ENCODE data around the gene APC2.
A peak's percentile ranks its signal among the peaks of the same experiment; 100 is the strongest.
"Not testable (repeated sequence)": the region's sequence is repeated elsewhere in the genome, so short reads cannot be mapped to it uniquely, and the experiment has no call there.

The APC2 gene

DNA sequence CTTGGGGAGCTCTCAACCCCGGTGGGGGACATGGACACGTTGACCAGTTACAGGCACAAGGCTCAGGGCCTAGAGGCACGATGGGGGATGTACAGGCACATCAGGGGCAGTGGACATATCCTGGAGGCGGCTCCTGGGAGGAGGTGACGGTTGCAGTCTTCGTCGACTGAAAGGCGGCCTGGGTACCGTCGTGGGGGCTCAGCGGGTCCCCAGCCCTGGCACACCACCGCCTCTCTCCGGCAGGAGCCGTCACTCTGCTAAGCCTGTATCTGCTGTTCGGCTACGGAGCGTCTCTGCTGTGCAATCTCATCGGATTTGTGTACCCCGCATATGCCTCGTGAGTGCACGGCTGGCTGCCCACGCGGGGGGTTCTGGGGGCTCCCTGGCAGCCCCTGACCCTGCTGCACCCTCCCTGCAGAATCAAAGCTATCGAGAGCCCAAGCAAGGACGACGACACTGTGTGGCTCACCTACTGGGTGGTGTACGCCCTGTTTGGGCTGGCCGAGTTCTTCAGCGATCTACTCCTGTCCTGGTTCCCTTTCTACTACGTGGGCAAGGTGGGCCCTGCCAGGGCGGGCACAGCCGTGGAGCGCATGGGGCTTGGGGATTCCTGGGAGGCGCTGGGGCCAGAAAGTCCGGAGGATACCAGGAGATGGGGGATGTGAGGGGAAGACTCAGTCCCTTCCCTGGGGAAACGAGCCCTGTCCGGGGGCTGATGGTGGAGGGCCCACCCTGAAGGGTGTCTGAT, 45.3 kb downstream of the APC2 start:
- Mint-ChIP-seq H3K27ac (no peak overlapping the region), H3K36me3 (peaks cover 14% of the 10 kb centered on the region), H3K4me3 (no peak overlapping the region), H3K9me3 (no peaks in the 10 kb centered on the region), H3K4me1 (peaks cover 13% of the 10 kb centered on the region)
- ATAC-seq (no peak), DNase-seq (ENCODE audit: low spot score in 2 of 2) (no peak)

DNA sequence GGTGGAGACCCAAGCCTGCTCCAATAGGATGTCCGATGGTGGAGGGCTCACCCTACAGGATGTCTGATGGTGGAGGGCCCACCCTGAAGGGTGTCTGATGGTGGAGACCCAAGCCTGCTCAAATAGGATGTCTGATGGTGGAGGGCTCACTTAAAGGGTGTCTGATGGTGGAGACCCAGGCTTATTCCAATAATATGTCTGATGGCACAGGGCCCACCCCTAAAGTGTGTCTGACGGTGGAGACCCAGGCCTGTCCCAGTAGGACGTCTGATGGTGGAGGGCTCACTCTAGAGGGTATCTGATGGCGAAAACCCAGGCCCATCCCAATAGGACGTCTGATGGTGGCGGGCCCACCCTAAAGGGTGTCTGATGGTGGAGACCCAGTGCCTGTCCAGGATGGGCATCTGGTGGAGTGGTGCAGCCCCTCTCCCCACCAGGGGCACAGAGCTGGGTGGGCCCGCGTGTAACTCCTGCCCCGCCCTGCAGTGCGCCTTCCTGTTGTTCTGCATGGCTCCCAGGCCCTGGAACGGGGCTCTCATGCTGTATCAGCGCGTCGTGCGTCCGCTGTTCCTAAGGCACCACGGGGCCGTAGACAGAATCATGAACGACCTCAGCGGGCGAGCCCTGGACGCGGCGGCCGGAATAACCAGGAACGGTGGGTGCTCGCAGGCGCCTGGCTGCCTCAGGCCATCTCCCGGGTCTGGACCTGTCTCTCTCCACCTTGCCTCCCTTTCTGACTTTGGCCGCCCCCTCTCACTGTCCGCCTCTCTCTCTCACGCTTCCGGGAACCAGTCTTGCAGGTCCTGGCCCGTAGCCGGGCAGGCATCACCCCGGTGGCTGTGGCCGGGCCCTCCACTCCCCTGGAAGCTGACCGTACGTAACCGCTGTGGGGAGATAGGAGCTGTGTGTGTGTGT, 46.1 kb downstream of the APC2 start:
- Mint-ChIP-seq H3K4me3 (no peak overlapping the region), H3K4me1 (peaks cover 7% of the 10 kb centered on the region), H3K9me3 (no peaks in the 10 kb centered on the region), H3K27ac (no peak overlapping the region), H3K36me3 (peaks cover 7% of the 10 kb centered on the region)
- ATAC-seq (no peak), DNase-seq (ENCODE audit: low spot score in 2 of 2) (no peak)

- Mint-ChIP-seq H3K27ac (no peak overlapping the region), H3K4me3 (no peak overlapping the region), H3K36me3 (peaks cover 3% of the 10 kb centered on the region), H3K9me3 (no peaks in the 10 kb centered on the region), H3K4me1 (peaks cover 2% of the 10 kb centered on the region)
- no peak for ATAC-seq
- DNase-seq (ENCODE audit: low spot score in 2 of 2) = no peak
Observed at GRCh38 chr19:1496714-1497577, 47.0 kb downstream of the APC2 start.

- H3K36me3 Mint-ChIP-seq = no peaks in the 10 kb centered on the region
Observed at GRCh38 chr19:1497578-1498235, 47.8 kb downstream of the APC2 start.

DNA sequence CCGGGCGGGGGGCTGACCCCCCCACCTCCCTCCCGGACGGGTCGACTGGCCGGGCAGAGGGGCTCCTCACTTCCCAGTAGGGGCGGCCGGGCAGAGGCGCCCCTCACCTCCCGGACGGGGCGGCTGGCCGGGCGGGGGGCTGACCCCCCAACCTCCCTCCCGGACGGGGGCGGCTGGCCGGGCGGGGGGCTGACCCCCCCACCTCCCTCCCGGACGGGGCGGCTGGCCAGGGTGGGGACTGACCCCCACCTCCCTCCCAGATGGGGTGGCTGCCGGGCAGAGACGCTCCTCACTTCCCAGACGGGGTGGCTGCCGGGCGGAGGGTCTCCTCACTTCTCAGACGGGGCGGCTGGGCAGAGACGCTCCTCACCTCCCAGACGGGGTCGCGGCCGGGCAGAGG, 49.3 kb downstream of the APC2 start:
- H3K27ac Mint-ChIP-seq; ATAC-seq; DNase-seq (ENCODE audit: low spot score in 2 of 2); H3K4me3 Mint-ChIP-seq; H3K36me3 Mint-ChIP-seq; H3K9me3 Mint-ChIP-seq; H3K4me1 Mint-ChIP-seq: not testable (repeated sequence)

More at GRCh38 chr19:1497578-1498235, 47.8 kb downstream of the APC2 start:
- H3K27ac Mint-ChIP-seq = no peak overlapping the region
- DNase-seq (ENCODE audit: low spot score in 2 of 2) (no peak), ATAC-seq (no peak)
- H3K9me3 Mint-ChIP-seq = no peaks in the 10 kb centered on the region
- H3K4me3 Mint-ChIP-seq = no peak overlapping the region
- H3K4me1 Mint-ChIP-seq = no peaks in the 10 kb centered on the region

- H3K36me3 Mint-ChIP-seq = no peaks in the 10 kb centered on the region
- no peaks in the 10 kb centered on the region for H3K9me3 Mint-ChIP-seq
- H3K4me3 Mint-ChIP-seq = no peak overlapping the region
- H3K27ac Mint-ChIP-seq = no peak overlapping the region
- H3K4me1 Mint-ChIP-seq = peaks cover 3% of the 10 kb centered on the region
- ATAC-seq (no peak), DNase-seq (ENCODE audit: low spot score in 2 of 2) (no peak)
Observed at GRCh38 chr19:1501200-1501595, 51.3 kb downstream of the APC2 start.

- no peak overlapping the region for H3K4me3 Mint-ChIP-seq
Observed at GRCh38 chr19:1502433-1503088, 52.6 kb downstream of the APC2 start.

DNA sequence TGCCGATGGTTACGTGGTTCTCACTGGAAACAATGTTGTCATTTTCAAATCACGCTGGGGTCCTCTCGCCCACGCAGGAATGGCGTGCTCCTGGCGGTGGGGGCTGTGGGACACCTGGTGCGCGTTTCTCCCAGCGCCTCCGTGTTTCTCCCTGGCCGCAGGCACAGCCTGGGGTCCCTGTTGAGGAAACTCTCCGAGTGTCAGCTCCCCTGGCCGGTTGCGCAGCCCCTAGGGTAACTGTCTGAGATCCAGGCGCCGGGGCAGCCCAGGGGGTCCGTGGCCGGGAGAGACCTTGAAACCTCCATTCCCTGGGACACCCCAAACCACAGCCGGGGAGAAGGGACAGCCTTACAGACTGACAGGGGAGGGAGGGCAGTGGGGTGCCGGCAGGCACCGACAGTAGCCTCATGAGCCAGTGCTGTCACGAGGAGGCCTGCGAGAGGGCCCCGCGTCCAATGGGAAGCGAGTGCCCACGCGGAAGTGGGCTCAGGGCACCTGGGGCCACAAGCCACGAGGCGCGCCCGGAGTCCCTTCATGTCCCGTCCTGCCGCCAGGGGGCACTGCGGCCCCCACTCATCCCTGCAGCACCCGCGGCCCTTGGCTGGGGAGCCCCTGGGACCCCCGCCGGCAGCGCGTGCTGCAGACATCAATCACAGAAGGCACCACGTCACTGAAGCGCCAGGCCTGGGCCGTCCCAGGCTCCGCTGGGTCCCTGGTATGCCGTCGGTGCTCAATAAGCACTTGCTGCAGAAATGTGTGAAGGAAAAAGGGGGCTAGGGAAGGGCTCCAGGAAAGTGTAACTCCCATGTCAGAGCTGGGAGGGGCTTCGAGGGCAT, 53.4 kb downstream of the APC2 start:
- H3K27ac Mint-ChIP-seq = no peak overlapping the region
- peaks cover 6% of the 10 kb centered on the region for H3K36me3 Mint-ChIP-seq
- peaks cover 15% of the 10 kb centered on the region for H3K4me1 Mint-ChIP-seq
- no peaks in the 10 kb centered on the region for H3K9me3 Mint-ChIP-seq
- no peak overlapping the region for H3K4me3 Mint-ChIP-seq
- ATAC-seq (peak; percentile 65), DNase-seq (ENCODE audit: low spot score in 2 of 2) (peak; percentile 63 to 86)

More at GRCh38 chr19:1502433-1503088, 52.6 kb downstream of the APC2 start:
- no peak overlapping the region for H3K27ac Mint-ChIP-seq
- no peaks in the 10 kb centered on the region for H3K9me3 Mint-ChIP-seq
- H3K4me1 Mint-ChIP-seq = peaks cover 9% of the 10 kb centered on the region
- H3K36me3 Mint-ChIP-seq = peaks cover 2% of the 10 kb centered on the region
- no peak for DNase-seq (ENCODE audit: low spot score in 2 of 2)
- no peak for ATAC-seq

DNA sequence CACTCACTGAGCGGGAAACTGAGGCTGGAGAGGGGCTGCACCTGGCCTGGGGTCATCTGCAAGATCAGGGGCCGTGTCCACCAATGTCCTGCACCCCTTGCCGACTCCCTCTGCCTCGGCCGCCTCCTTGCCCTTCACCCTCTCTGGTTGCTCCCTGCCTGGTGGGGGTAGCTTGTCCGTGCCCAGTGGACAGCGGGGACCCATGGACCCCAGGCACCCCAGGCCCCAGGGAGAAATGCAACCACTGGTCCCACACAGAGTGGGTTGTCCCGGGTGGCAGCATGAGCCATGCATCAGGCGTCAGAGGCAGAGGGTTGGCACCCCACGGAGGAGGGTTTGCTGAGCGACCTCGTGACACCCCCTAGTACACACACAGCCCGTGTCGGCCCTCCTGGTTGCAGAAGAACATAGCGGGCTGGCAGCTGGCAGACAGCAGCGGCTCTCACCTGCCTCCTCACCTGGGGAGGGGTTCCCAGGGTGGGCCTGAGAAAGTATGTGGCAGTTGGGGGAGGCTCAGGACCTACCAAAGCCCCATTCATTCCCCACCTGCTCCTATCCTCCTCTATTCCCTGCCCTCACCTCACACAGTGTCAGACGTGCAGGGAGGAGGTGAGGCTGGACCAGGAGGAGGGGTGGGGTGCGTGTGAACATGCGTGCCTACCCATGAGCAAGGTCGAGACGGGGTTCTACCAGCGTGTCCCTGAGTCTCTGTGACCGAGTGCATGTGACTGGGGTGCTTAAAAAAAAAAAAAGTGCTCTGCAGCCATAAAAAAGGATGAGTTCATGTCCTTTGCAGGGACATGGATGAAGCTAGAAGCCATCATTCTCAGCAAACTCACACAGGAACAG, 54.2 kb downstream of the APC2 start:
- Mint-ChIP-seq H3K4me3 (no peak overlapping the region), H3K27ac (no peak overlapping the region), H3K4me1 (peaks cover 15% of the 10 kb centered on the region), H3K9me3 (no peaks in the 10 kb centered on the region), H3K36me3 (peaks cover 6% of the 10 kb centered on the region)
- ATAC-seq (no peak), DNase-seq (ENCODE audit: low spot score in 2 of 2) (no peak)

- peaks cover 22% of the 10 kb centered on the region for H3K4me1 Mint-ChIP-seq
- ATAC-seq (no peak), DNase-seq (ENCODE audit: low spot score in 2 of 2) (no peak)
- H3K9me3 Mint-ChIP-seq = no peaks in the 10 kb centered on the region
- no peak overlapping the region for H3K27ac Mint-ChIP-seq
- H3K36me3 Mint-ChIP-seq = peaks cover 6% of the 10 kb centered on the region
- no peak overlapping the region for H3K4me3 Mint-ChIP-seq
Observed at GRCh38 chr19:1505012-1505411, 55.1 kb downstream of the APC2 start.

DNA sequence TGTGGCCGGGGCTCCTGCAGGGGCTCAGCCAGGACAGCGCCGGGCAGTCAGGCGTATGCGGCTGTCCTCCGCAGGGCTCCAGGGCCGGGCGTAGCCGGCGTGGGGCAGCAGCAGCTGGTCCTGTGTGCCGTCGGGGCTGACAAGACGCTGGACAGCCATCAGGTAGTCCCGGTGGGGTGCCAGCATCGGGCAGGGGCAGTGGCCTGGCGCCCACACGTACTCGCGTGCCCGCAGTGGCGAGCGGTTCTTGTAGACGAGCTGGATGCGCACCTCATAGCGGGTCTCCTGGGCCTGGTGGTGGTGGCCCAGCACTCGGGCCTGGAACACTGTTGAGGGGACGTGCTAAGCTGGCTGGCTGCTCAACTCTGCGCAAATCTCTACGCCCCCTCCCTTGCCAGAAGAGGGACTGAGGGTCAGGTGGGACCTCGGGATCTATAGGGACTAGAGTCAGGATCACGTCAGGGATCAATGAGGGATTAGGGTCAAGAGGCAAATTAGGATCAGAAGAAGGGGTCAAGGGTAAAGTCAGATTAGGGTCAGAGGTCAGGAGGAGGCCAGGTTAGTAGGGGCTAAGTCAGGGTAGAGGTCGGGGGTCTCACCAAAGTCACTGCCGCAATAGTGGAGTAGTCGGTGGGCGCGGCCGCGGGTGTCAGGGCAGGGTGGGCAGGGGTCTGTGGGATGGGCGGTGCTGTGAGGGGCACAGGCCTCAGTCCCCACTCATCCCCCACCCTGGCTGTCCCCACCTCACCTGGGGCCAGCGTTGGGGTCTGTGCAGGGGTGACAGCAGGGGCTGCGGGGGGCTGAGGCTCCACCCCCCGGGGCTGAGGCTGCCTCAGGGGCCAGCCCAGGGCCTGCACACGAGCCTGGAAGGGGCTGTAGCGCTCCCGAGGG, 56.3 kb downstream of the APC2 start:
- Mint-ChIP-seq H3K27ac (no peak overlapping the region), H3K4me3 (no peak overlapping the region), H3K9me3 (no peaks in the 10 kb centered on the region), H3K4me1 (peaks cover 24% of the 10 kb centered on the region), H3K36me3 (peaks cover 6% of the 10 kb centered on the region)
- DNase-seq (ENCODE audit: low spot score in 2 of 2) (no peak), ATAC-seq (no peak)

GRCh38 chr19:1507192-1507660, 57.3 kb downstream of the APC2 start:
- no peaks in the 10 kb centered on the region for H3K9me3 Mint-ChIP-seq
- H3K4me1 Mint-ChIP-seq = peaks cover 25% of the 10 kb centered on the region
- peaks cover 6% of the 10 kb centered on the region for H3K36me3 Mint-ChIP-seq
- H3K27ac Mint-ChIP-seq = peak overlapping the region; percentile 83
- DNase-seq (ENCODE audit: low spot score in 2 of 2) (no peak), ATAC-seq (no peak)
- peak overlapping the region; percentile 82 for H3K4me3 Mint-ChIP-seq
